OCI-M1 (cell line): ENCODE results near the gene PLPP3.

Experiments used
- DNase-seq: peaks from one replicate; lab custom pipeline; 2025; lab: John Stamatoyannopoulos, UW

Gene PLPP3

DNA sequence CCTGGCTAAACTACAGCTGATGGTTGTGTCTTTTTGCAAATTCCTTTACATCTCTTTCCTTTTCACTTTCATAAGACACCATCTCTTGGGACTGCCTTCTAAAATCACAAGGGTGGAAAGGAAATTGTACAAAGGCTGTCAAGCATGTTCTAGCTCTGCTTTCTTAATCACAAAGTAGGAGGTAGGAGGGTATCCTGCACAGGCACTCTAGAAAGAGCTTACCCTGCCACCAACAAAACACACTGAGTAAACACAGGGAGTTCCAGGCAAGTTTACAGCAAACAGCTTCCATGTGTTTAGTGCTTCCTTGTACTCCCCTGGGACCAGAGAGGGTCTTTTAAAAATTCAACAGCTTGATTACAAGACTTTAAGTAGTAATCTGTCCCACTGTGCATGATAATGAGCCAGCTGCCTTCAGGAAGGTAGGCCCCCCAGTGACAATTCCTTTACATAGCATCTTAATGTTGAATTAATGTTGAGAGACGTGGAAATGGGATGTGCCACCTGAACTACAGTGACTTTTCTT lies 2.4 kb downstream of the PLPP3 start:
- peak; percentile 5 for DNase-seq

DNA sequence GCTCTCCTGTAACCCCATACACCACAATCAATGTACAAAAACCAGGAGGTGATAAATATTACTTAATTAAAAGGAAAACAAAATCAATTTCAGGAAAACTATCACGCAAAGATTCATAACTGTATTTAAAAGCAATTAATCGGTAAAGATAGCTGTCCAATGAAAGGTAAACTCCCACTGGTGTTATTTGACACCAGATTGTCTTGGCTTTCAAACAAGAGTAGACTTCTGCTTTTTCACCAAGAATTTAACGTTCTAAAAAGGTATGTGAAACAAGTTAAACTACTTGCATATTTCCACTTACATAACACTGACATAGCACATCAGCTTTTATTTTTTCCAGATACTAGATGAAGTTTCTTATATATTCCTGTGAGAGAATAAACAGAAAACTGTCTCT lies 3.5 kb downstream of the PLPP3 start:
- no peak for DNase-seq

DNA sequence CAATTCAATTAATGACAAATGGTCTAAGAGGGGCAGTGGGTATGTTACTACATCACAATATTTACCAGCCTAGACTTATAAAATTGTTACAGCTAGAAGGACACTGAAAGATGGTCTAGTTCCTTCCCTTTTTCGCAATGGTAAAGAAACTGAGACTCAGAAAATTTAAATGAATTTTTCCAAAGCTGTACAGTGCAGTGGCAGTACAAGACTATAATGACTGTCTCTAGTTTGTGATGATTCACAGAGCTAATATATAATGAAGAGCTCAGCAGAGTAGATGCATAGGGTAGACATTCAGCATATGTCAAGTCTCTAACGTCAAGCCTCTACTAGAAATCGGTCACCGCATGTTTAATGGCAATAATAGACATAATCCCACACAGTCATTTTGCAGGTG lies 4.6 kb downstream of the PLPP3 start:
- no peak for DNase-seq

DNA sequence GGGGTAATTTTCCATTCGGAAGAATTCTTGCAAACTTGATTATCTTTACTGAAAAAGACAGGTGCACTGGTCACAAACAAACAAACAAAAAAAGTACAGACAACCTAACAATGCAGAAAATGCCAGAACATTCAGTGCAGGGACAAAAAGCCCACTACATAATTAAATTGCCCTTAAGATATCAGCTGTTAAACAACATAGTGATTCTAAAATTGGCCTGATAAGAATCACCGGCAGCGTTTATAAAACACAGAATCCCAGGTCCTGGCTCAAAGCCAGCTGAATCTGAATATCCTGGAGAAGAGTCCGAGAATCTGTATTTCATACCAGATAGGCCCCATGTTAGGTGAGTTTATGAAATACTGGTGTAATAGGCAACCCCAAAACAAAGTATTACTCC lies 6.1 kb downstream of the PLPP3 start:
- DNase-seq = no peak

DNA sequence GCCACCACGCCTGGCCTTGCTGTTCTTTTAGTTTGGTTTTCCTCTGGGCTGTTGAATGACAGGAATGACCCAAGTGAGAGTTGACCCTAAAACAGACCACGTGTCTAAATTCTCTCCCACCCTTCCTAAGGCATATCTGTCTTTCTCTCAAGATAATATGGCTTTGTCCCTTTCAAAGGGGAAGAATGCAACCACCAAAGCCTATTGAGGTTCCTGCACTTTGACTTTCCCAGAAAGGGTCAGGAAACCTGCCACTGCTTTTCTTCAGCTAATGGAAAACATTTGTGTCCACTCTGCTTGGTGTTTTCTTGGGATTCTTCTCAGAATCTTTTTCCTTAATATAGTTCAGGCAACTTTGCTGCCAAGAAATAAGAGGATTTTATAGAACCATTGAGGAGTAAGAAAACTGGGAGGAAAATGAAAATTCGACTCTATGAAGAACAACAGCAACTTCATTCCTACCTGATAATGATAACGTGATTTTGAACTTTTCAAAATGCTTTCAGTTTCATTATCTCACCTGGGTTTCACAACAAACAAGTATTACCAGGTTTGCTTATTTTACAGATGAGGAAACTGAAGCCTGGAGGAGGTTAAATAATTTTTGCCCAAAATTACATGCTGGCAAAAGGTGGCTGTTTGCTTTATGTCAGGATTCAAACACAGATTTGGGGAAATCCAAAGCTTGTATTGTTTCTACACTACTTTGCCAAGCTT lies 6.9 kb downstream of the PLPP3 start:
- DNase-seq = no peak

DNA sequence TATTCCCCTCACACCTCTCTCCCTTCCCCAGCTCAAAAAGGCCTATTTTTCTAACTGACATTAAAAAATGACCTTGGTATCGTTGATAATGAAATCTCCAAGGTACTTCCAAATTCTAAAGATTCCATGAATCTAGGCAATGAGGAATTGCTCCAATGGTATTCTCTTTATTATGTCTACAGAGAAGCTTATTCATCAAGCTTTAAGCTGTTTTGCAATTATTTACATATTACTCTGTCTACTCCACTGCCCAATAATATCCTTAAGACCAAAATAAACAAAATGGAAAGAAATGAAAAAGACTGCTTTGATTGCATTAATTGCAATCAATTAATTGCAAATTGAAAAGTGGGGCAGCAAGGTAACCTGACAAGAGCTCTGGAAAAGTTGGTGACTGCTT lies 7.9 kb downstream of the PLPP3 start:
- DNase-seq = no peak

DNA sequence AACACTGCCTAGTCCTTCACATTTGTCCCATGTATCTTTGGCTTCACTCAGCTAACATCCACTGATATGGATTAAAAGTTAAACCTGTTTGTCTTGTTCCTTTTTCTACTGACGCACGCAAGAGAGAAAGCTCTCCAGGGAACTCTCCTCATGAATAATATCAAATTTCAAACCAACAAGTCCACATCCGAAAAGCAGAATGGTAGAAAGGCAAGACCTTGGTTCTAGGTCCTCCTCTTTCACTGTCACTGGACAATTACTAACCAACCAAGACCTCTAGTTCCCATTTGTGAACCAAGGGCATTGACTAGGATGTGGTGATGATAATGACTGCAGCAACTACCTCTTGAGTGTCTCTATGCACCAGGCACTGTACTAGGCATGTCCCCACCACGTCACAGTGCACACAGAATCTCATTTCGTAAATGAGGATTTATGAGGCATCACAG lies 8.4 kb downstream of the PLPP3 start:
- no peak for DNase-seq

GRCh38 chr1:56569661-56570060 lies 9.7 kb downstream of the PLPP3 start:
- DNase-seq = no peak

DNA sequence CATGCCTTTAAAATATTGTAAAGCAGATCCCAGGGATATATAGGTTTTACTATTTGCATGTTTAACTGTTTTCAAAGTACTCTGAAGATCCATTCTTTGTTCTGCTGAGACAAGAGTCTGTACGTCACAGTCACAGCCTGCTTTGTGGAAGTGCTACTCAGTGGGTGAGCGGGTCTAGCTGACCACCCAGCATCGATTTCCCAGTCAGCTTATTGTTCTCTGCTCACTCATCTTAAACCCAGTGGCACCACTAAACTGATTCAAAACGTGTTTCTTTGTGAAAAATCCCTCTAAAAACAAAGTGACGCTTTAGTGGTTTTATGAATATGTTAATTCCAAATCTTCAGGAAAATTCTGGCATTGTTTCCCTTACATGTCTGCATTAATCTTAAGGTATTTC lies 12.4 kb downstream of the PLPP3 start:
- no peak for DNase-seq

DNA sequence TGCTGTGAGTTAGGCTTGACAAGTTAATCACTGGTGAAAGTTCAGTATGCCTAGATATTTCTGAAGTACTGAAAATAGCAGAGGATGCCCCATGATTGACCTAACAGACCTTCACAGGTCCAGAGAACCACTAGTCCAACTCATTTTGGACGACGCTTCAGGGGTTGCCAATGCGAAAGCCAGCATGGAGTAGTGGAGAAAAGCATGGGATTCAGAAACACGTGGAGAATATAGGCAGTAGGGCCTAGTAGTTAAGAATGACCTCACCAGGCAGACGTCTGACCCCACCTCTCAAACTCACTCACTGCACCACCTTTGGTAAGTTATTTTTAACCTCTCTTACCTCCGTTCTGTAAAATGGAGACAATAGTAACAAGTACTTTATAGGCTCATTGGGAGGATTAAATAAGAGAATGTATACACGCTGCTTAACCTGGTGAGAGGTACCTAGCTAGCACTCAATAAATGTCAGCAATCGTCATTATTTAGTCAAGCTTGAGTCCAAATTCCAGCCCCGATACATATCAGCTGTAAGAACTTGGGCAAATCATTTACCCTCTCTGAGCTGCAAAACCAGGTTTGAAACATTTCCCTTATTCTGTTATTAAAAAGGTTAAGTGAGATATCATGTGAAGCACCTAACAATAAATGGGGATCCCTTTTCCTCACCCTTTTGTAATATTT lies 13.2 kb downstream of the PLPP3 start:
- DNase-seq = no peak

DNA sequence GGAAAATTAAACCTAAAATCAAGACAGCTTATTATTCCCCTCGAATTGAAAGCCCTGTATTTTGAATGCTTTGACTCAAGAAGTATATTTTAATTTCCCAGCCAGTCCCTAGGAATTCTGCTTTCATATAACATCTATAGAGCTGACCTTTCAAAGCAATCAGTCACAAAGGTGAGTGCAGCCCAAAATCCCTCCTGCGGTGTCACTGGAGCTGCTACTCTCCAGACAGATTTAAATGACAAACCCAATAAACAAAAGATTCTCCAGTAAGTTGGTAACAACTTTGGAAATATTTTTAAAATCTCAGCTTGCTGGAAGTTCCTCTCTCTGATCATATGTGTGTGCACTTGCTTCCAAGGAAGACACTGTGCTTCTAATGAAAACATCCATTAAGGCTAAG lies 14.7 kb downstream of the PLPP3 start:
- DNase-seq = no peak

DNA sequence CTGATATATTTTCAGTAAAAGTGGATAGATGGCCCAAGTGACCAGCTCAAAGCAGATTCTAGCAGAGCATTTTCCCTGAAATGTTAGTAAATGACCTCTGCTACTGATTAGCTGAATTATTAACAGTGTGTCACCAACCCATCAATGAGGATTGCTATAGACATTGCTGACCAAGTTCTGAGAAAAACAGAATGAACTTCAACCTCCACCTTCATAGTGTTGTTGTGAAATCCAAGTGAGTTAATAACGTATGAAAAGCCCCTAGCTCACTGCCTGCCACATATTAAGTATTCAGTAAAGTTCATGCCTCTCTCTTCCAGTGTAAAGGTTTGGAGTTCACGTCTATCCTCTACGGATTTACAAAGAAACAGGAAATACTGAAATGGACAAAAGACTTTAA lies 15.8 kb downstream of the PLPP3 start:
- no peak for DNase-seq

DNA sequence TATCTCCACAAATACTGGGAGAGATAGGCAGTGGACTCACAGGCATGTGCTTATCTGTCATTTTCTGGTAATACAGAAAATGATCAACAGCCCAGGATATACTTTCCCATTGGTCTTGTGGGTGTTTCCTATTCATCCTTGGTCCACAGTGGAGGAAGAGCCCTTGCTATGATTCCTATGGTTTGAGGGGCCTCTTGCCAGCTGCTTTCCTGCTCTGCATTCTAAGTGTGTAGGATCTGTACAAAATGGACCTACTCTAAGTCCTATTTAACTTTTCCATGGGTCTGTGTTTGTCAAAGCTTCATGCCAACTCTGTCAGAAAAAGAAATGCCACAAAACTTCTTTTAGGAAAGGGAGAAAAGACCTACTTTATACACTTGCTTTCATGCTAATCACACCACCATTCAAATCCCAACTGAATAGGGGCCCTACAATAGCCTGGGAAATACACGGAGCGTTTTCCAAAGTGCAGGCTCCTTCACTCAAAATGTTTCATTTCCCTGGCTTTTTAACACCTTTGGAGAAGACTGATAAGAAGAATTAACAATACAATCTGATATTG lies 16.4 kb downstream of the PLPP3 start:
- DNase-seq = no peak

- DNase-seq = no peak
Measured at GRCh38 chr1:56561227-56562019, 17.9 kb downstream of the PLPP3 start.

DNA sequence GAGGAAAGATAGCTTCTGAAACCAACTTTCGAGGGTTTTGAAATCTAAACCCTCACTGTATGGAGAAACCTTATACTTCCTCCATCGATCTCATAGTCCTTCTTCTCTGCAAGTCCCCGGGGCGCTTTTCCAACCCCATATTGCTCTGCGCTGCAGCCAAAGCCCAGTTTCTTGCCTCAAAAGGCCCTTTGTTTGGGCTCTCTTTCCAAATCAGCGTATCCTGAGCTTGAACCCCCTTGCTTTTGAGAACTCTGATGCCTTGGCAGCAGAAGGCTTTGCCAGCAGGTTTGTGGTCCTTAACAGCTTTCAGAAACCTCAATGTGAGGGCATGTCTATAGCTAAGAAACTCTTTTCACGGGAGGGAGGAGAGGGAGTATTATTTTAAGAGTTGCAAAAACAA lies 21.6 kb downstream of the PLPP3 start:
- DNase-seq = no peak

DNA sequence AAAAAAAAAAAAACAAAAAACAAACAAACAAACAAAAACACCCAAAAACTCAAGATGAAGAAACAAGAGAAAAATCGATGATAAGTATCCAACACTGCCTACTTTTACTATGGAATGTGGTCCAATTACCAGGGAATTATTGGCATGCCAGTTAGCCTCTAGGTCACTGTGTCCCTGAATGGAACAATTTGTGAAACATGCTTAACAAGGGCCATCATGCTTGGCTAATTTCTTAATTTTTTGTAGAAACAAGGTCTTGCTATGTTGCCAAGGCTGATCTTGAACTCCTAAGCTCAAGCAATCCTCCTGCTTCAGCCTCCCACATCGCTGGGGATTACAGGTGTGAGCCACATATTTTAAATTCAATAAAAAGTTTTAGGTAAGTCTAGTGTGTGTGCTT lies 23.9 kb downstream of the PLPP3 start:
- DNase-seq = no peak

DNA sequence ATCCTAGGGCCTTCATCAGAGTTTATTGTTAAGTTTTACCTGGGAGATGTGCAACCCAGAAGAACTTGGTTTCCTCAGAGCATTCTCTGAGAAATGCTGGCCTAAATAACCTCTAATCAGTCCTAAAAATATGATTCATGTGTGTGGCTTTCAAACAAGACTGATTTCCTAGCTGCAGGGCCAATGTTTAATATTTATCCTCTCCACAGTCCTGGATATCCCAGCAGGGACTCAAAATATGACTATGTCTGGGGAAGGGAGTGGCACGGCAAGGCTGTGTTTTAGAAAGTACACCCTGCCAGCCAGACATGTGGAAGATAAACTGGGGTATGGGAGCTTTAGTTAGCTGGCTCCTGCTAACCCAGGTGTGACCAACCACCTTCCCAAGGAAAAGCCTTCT lies 26.3 kb downstream of the PLPP3 start:
- DNase-seq = no peak

DNA sequence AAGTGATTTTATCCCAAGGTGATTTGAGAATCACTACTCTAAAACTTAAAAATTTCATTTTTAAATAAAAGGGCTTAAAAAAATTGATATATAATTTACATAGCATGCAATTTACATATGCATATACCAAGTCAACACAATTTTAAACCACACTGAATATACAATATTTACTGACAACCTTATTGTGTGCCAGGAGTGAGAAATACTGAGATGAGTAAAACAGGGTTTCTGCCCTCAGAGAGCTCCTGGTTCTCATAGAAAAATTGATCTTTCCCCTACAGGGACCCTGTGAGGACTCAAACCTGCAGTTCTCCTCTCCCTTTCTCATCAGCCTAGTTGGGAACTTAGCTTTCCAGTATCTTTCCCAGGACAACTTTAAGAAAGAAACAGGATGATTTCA lies 27.0 kb downstream of the PLPP3 start:
- DNase-seq = no peak

DNA sequence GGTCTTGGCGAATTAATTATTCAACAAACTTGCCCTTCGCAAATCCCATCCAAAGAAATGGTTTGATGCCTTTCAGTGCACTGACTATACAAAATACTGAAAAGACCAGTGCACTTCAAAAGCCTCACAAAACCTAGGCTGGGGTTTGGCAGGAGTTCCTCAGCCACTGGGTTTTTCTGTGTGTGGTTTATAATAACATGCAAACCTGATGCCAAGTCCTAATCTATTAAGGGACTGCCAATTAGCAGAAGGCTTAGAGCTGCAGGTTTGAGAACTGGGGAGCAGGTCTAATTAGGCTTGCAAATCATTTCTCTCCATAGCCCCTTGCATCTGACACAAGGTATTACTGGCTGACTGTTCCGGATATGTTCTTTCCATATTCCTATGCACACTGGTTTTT lies 27.7 kb downstream of the PLPP3 start:
- DNase-seq = no peak

- no peak for DNase-seq
Measured at GRCh38 chr1:56550859-56551188, 28.5 kb downstream of the PLPP3 start.

DNA sequence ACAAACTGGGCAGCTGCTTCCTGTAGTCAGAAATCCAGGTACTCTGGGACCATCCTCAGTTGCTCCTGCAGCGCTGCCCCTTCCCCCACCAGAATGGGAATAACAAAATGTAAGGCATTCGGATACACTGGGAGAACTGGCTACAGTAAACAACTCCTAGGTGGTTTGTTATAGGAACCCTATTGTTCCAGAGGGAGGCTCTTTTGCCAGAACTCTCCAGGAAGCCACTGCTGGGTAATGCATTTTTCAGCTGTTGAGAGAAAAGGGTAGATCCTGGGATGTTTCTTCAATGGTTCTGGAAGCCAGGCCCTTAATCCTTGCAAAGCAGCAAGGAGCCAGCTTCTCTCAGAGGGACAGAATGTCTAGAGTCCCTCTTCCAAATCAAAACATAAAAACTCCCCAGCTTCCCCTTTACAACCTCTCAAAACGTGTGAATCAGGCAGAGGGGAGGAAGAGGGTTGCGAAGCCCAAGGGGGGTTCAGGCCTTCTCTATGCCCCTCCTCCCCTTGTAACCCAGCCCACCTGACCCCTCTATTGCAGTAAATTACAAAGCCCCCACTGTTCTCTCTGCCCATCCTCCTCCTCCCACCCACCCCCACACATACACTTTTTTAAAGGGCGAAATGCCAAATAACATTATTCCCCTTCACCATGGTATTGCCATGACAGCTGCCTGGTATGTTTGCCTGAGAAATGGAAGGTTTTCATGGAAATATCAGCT lies 29.1 kb downstream of the PLPP3 start:
- no peak for DNase-seq

GRCh38 chr1:56548571-56548970 lies 30.8 kb downstream of the PLPP3 start:
- DNase-seq = no peak
